HG03469 (cell line): Measurements from ENCODE around the gene MATN4.
"Not testable (repeated sequence)": the region's sequence is repeated elsewhere in the genome, so short reads cannot be mapped to it uniquely, and the experiment has no call there.

Experiments
- ATAC-seq: cut with Tn5 transposase; IDR thresholded peaks from one replicate; pipeline ENCODE4 v1.9.1; 2021; ENCODE audit warnings: mild to moderate bottlenecking, moderate library complexity, moderate number of reproducible peaks; ENCODE audit not compliant: unreplicated experiment

The MATN4 gene, protein sequence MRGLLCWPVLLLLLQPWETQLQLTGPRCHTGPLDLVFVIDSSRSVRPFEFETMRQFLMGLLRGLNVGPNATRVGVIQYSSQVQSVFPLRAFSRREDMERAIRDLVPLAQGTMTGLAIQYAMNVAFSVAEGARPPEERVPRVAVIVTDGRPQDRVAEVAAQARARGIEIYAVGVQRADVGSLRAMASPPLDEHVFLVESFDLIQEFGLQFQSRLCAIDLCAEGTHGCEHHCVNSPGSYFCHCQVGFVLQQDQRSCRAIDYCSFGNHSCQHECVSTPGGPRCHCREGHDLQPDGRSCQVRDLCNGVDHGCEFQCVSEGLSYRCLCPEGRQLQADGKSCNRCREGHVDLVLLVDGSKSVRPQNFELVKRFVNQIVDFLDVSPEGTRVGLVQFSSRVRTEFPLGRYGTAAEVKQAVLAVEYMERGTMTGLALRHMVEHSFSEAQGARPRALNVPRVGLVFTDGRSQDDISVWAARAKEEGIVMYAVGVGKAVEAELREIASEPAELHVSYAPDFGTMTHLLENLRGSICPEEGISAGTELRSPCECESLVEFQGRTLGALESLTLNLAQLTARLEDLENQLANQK

DNA sequence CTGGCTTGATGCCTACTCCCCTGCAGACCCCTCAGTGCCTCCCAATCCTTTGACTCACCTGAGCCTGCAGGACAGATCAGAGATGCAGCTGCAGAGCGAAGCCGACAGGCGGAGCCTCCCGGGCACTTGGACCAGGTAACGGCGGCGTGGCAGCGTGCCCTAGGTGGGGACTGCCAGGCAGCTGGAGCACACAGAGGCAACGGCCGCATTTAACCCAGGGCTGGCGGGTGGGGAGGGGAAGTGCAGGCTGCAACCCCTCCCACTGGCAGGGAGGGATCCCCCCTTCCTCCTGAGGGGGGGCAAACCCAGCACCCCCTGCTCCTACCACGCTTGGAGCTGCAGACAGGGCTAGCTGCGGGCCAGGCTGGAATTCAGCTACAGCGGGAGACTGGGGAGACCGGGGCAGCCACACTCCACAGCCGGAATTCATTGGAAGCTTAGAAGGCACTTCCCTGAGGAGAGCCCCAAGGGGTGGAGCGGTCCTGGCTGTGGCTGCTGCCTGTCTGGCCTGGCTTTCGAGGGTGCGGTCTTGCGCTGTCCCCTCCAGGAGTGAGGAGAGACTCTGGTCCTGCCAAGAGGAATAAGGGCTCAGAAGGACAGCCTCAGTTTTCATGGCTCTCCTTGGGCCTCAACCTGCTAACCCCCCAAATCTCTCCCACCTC lies at the start of gene MATN4:
Gene MATN4, minus strand, starts transcription at position 183 of the 662 bp plus-strand sequence. CDS start 2,717 bp downstream, outside the sequence.
- no peak for ATAC-seq

DNA sequence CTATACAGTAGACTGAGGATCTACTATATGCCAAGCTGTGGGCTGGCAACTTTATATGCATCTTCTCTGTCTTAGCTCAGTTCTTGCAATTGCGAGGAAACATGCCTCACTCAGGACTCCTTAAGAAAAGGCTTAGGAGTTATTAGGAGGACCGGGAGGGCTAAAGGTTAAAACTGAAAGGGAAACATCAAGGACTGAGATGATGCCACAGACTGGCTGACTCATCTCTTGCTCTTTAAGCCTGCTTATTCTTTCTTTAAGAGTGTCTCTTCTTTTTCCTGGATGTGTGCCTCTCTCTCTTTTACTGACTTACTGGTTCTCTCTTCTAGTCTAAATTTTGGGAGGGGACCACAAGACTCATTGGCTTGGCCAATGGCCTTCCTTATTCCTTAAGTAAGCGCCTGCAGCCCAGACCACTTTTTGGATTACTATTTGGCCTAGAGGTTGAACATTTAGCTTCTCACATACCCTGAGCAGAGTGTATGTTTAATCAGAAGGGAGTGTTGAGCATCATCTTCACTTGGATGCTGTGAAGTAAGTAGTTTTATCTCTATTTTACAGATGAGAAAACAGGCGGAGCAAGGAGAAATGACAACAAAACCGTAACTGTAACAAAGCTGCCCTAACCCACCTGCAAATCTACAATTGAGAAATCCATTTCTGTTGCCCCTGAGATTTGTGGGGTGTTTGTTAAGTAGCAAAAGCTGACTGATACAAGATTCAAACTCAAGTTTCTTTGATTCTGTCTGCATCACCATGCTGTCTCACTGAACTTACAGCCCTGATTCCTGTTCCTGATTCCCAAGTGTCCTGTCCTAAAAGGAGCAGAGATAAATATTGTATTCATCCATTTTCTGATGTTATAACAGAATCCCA lies 47.3 kb upstream of the MATN4 start:
- ATAC-seq, result no peak

DNA sequence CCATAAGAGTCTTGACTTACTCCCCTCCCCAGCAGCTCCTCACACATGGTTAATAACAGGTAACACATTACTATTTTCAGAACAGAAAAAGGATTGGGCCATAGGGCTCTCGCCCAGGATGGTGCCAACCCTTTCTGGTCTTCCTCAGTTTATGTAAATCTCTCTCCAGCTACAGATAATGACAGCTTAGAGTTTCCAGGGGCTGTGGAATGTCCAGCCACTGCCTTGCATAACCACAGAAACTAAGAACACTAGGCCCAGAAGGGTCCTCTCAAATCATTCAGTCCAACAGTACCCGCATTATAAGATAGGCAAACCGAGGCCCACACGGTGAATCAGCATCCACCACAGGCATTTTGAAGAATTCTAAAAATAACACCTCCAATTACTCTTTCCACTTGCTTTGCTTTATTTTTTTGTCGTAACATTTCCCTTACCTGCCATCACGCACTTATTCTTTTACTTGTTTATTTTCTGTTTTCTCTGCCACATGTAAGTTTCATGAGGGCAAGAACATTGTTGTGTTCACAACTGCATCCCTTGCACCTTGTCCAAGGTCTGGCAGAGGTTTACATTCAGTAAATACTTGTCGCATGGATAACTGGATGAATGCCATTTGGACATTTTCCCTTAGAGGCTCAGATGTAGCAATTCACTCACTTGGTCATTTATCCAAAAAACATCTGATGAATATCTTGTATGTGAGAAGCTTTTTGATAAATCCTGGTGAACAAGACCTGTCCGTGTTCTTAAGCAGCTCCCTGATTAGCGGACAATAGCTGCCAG lies 46.5 kb upstream of the MATN4 start:
- no peak for ATAC-seq

DNA sequence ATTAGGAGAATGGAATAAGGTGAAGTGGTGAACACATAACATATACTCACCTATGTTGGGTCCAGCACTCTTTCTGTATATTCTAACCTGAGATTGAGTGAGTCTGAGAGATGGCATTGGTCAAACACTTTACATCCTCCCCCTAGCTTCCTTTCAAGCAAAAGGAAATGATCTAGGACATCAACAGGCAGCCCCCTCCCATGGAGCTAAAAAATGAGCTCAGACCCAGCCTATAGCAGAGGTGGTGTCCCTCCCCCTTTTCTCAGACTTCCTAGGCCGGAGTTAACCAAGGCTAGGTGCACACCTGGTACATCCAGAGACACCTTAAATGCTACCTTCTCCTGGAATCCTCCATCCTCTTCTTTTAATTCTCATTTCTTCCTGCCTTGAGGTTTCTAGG lies 45.6 kb upstream of the MATN4 start:
- no peak for ATAC-seq

DNA sequence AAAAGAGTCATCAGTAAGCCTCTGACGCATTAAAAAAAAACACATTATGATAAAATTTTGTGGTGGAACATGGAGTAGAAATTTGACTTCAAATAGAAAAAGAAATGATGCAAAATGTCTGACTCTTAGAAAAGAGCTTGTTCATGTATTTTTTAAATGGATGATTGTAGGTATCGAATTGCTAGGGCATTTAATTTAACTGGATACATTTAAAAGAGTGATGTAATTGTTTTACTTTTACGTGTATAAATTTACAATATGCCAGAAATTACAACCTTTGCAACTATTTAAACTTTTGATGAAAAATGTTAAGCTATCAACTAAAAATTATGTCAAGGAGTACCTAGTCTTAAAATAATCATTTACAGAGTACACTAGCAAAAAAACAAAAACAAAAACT lies 44.6 kb upstream of the MATN4 start:
- ATAC-seq, result no peak

DNA sequence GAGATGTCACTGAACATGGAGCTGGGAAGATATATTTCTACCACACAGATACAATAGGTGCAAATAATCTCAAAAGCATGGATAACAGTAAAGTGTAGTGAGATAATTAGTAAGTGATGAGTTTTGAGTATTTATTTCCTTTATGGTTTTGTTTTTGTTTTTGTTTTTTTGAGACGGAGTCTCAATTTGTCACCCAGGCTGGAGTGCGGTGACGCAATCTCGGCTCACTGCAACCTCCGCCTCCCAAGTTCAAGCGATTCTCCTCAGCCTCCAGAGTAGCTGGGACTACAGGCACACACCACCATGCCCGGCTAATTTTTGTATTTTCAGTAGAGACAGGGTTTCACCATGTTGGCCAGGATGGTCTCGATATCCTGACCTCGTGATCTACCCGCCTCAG lies 42.7 kb upstream of the MATN4 start:
- not testable (repeated sequence) for ATAC-seq

DNA sequence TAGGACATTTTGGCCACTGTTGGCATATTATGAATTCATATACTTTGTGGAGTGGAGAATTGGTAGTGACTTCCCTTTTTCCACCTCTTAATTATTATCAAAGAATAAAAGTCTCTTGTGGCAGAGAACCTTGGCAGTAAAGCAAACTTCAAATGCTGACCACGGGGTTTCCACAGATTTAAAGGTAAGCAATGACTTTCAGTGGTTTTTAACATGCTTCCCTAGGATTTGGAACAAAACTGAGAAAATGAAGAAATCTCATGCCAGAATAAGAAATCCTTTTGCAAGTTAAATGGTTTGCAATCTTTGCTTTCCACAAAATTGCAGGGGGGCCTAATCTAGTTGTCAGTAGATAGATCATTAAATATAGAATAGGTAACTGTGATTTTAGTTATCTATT lies 42.1 kb upstream of the MATN4 start:
- no peak for ATAC-seq

DNA sequence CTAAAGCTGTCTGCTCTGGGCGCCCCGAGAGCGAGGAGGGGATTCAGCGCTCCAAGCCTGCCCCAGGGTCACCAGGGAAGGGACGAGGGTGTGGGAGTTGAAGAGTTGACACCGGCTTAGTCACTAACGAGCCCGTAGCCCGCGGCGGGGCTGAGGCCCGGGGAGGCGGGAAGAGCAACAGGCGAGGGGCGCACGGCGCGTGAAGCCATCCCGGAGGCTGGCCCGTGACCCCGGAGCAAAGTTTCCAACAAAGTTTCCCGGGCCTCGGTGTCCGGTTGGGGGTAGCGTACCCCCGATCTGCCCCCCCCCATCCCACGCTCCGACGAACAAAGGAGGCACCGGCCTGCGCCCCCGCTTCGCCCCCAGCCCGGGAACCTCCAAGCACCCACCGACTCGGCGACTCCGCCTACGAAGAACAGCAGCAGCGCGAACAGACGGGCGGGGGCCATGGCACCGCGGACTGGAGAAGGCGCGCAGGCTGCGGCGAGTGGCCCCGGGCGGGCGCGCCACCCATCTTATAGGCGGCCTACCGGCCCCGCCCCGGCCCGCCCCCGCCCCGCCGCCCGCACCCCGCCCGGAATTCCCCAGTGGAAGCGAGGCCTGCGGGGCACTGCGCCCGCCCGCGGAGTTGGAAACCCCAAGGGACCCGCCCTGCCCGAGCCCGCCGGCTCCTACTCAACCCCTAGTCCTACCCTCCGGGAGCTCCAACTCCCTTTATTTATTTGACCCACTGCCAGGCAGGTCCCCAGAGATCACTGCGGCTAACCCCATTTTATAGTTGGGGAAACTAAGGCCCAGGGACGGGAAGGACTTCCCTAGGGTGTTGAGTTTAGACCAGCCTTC lies 40.1 kb upstream of the MATN4 start, which contains the start of gene SDC4:
Gene SDC4, minus strand, starts transcription at position 489 of the 843 bp plus-strand sequence. Its CDS starts 40 bp downstream, at position 449.
- no peak for ATAC-seq

DNA sequence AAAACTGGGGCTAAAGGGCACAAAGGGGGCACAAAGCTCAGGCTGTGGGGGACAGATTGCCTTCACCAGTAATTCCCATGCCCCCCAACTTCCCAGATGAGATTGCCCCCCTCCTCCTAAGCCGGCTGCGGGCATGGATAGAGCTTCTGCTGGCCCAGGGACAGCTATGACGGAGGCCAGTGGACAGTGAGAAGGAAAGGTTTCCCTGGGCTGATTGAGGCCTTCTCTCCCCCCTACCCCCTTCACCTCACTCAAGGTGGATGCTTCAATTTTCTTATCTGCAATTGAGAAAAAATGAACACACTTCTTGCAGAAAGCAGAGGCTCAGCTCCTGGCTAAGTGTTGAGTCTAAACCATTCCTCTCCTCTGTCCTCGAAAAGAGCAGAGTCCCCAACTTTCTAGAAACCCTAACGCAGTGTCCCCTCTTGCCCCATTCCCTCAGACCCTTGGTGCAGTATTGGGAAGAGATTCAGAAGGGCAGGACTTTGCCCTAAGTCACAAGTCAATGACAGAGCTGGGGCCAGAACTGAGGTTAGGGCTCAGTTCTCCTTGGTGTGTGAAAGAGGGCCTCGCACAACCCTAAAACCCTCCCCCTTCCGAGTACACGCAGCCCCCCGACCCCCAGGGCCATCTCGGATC lies 39.3 kb upstream of the MATN4 start:
- ATAC-seq, result no peak

DNA sequence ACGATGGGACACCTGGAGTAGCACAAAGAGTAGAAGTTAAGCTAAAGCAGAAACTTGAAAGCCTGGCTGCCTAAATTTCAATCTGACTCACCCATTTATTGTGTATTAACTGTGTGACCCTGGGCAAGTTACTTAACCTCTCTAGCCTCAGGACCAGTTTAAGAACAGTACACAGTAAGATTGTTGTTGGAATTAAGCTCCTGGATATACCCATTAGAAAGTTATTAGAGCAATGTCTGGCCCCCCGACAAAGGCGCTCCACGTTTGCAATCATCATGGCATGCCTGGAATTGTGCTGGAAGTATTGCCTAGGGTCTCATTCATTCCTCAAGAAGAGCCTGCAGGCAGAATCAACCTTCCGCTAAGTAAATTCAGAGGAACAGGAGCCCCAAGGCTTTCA lies 38.8 kb upstream of the MATN4 start:
- no peak for ATAC-seq

DNA sequence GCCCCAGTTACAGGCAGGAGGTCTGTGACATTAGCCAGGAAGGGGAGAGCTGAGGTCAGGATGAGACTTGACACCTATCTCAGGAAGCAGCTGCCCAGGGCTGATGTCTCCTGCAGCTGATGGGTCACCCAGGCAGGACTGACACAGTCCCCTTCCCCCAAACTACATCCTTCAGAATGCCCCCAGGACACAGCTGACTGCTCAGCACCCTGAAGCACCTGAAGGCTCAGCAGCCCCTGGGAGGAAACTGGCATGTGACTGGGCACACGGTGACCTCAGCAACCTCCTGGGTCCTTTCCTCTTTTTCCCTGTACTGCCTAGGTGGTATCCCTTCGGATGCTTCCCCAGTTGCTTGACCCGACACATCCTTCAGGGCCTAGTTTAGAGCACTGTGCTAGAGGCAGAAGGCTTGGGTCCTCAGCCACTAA lies 38.2 kb upstream of the MATN4 start:
- no peak for ATAC-seq

DNA sequence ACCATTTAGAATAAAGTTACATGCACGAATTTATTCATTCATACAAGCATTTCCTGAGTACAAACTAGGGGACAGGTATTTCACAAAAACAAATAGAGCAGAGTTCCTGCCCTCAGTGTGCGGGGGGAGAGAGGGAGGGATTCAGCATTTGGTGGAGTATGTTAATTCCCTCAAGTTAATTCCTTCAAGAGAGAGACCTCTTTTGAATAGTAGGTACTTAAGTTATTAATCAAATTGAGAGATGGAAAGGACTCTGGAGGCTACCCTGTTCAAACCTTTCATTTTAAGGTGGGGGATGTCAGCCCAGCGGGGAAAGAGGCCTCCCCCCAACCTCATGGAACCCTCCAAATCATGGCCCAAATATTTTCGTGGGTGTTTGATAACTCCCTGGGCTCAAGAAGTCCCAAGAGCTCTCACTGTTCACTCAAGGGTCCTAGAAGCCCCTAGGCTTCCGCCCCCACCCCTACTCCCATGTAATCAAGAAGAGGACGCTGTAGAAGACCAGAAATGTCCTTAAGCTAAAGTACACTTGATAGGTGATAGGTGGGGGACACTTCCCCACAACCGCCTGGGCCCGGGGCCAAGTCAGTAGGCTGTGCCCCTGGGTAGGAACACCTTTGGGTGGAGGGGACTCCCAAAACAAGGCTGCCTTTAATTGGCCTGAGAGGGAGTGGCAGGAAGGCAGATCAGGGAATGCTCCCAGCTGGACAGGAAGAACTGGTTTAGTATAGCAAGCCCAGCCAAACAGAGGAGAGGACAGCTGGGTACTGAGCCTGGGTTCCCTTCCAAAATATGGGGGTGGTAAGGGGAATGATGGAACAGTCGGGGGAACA lies 37.2 kb upstream of the MATN4 start:
- ATAC-seq, result no peak

DNA sequence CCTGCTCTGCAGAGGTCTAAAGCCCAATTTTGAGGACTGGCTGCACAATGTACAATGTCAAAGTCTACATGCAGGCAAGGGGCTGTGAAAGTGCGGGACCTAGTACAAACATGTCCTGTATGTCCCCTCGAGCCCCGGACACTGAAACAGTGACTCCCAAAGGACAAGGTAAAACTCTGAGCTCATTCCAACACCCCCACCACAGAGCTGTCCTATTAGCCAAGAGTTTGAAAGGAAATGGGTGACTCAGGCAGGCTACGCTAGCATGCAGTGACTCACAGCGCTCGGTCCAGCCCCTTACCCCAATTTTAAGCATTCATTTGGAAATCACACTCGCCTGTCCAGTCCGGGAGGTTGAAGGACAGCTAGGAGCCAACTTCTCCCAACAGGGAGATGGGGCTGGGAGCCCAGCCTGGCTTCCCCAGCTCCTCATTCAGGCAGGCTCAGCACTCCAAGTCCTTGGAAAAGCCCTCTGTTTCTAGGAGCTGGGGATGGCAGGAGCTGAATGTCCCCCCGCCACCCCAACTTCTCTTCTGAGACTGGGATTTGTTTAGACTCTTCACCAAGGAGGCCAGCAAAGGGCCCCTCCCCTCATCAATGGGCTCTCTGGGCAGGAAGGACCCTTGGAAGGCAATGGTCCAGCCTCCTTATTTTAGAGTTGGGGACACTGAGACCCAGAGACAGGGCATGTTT lies 36.2 kb upstream of the MATN4 start:
- ATAC-seq, result no peak

DNA sequence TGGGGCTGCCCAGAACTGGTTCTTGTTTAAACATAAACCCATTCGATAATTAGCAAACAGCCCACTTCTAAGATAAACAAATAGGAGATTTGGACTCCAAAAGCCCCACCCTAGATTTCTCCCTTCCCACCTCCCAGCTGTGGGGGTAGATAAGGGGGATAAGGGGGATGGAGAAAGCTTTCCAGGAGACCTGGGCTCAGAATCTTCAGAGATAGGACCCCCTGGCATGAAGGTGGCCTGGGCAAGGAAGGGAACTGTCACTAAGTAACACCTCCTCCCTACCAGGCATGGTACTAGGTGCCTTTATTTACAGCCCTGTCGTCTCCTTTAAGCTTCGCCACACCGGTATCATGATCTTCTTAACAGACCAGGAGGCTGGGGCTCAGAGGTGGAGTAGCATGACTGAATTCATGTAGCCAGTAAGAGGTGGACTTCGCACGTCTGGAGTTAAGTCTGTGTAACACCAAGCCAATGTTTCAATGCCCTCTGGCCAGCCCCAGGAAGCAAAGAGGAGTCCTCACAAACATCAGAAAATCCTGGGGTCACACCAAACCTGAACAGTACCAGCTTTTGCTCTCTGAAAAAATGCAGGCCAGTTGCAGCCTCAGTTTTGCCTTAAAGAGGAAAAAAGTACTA lies 35.6 kb upstream of the MATN4 start:
- no peak for ATAC-seq

DNA sequence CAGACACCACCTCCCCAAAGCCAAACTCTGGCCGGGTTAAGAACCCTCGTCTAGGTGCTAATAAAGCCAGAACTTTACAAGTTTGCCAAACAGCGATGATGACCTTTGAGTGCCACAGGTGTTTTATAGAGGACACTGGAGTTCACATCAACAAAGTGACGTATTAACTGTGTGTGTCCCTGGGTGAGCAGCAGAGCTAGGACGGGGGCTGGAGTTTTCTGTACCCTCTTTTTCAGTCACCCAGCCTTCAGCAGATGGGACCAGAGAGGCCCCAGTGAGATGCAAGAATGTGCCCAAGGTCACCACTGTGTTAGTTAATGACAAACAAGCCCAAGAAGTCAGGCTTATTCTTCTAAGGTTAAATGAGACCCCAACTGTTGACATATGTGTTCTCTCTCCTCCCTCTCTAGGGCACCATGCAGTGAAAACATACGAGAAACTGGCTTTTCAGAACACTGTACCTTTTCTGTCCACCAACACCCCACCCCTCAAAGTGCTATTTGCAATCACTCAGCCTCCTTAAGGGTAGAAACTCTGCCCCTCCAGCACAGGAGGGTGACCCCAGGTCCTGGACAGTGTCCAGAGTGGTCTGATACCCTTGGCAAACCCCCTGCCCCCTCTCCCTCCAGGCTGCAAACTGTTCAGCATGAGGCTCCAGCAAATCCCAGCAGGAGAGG lies 34.9 kb upstream of the MATN4 start:
- no peak for ATAC-seq
